ENCODE data around the gene NAB2. TPM values are rescaled to one million over a fixed set of nuclear protein-coding genes. Genes with fewer than 3 reads are reported as not detected.

The NAB2 gene
- total RNA-seq, 2 experiments from 2014 or later: 47.2 to 48.0 TPM

DNA sequence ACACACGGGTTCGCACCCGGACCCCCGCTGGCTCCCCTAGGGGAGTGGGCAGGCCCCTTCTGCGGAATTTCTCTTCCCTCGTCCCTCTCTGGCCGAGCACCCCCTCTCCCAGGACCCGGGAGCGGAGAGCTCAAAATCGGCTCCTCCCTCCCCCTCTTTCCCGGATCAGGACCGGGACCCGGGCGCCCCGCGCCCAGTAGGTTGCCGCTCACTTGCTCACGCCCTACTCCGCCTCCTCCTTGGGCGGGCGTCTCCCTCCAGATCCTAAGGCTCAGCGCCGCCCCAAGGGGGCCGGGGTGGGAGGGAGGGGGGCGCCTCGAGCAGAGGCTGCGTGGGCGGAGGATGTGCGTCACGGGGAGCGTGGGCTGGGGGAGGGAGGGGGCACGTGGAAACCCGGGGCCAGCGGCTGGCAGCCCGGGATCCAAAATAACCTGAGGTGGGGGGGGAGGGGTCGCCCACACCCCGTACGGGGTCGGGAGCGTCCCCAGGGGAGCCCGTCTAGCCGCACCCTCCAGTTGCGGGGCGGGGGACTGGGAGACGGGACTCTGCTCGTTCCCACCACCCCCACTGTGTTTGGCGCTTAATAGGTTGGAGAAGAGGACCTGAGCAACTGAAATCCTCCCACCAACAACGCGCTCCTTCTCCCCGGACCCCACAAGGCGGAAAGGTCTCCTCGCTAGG is 1.8 kb upstream of the NAB2 start:
- H3K36me3 Mint-ChIP-seq: peaks cover 28% of the 10 kb centered on the region
- peak overlapping the region; percentile 99 for H3K27ac Mint-ChIP-seq
- no peaks in the 10 kb centered on the region for H3K9me3 Mint-ChIP-seq
- peak overlapping the region; percentile 94 for H3K4me3 Mint-ChIP-seq
- H3K27me3 Mint-ChIP-seq: no peaks in the 10 kb centered on the region
- H3K4me1 Mint-ChIP-seq: peaks cover 42% of the 10 kb centered on the region
- DNase-seq: peak; percentile 91

DNA sequence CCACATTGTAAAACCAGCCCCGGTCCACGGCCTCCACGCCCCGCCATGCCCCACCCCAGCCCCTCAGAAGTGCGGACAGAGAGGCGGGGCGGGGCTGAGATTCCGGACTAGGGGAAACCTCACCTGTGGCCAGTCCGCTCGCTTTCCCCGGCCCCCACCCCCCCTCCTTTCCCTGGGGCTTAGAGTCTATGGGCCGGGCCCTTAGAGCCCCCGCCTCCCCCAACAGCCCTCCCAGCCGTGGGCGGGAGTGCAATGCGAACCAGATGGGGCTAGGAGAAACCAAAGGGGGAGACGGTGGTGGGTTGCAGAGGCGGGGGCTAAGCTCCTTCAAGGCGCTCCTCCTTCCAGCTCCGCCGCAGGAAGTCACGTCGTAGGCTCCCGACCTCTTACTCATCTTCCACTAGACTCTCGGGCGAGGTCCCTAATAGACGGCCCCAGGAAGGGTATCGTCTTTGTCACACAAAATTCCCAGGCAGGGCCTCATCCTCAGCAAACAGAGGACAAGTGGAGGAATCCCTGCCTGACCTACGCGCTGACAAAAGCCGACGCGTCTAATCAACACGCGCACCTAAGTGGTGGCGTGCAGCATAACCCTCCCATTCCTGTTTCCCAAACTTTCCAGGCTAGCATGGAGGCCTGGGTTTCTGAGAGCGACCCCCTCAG is 1.1 kb upstream of the NAB2 start:
- Mint-ChIP-seq H3K9me3 (no peaks in the 10 kb centered on the region), H3K27ac (peak overlapping the region; percentile 99), H3K4me1 (peaks cover 48% of the 10 kb centered on the region), H3K4me3 (peak overlapping the region; percentile 89), H3K27me3 (no peaks in the 10 kb centered on the region), H3K36me3 (peaks cover 34% of the 10 kb centered on the region)
- DNase-seq: peak; percentile 92

DNA sequence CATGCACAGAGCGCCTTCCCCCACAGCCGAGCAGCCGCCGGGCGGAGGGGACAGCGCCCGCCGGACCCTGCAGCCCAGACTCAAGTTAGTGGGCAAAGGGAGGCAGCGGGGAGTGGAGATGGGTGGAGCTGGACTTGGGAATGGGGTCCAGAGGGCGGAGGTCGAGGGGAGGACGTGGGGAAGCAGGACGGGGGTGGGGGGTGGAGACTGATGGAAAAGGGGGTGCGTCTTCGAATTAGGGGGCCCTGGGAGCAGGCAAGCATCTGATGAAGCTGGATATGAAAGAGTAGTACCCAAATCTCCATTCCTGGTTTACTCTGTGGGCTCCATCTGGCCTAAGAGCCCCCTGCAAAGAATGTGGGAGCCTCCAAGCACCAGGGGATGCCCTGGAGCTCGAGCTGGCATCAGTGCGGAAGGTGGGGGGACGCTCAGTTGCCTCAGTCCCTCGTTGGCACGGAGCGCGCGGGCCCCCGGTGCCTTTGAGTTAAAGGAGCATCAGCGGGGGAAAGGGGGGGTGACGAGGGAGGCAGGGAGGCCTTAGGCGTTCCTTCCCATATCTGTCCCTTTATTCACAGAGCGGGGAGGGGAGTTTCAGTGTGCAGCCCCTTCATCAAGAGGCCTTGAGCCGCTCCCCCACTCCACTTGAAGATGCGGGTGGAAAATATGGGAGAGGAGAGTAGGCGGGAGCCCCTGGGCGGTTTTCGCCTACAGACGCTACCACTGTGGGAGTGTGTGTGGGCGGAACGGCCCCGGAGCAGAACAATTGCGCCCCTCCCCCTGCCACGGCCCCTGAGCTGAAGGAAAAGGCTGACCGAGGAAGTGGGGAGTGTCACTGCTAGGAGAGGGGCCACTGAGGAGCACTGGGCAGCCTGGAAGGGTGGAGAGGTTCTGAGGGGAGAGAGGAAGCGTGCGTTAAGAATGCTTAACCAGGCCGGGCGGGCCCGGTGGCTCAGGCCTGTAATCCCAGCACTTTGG is 644 bp downstream of the NAB2 start:
- Mint-ChIP-seq H3K9me3 (no peaks in the 10 kb centered on the region), H3K36me3 (peaks cover 42% of the 10 kb centered on the region), H3K27ac (peak overlapping the region; percentile 87), H3K27me3 (no peaks in the 10 kb centered on the region), H3K4me3 (peak overlapping the region; percentile 97), H3K4me1 (peaks cover 58% of the 10 kb centered on the region)
- DNase-seq: peak; percentile 70

DNA sequence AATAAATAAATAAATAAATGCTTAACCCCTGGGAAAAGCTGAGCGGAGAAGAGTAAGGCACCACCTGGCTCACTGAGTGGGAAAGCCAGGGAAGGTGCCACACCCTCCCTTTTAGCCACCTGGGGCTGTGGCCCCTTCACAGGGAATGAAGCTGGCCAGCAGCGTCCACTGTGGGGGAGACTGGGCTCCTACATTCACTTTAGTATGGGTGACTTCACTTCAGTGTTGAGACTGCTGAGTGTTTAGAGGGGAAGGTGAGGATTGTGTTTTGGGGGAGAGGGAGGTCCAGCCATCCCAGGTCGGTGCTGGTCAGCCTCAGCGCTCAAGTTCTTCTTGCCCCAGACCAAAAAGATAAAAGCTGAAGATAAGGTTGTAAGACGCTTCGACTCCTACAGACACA is 1.6 kb downstream of the NAB2 start:
- peaks cover 57% of the 10 kb centered on the region for H3K4me1 Mint-ChIP-seq
- no peaks in the 10 kb centered on the region for H3K27me3 Mint-ChIP-seq
- no peak for DNase-seq
- no peaks in the 10 kb centered on the region for H3K9me3 Mint-ChIP-seq
- H3K27ac Mint-ChIP-seq: peak overlapping the region; percentile 79
- peaks cover 39% of the 10 kb centered on the region for H3K36me3 Mint-ChIP-seq
- peak overlapping the region; percentile 97 for H3K4me3 Mint-ChIP-seq

DNA sequence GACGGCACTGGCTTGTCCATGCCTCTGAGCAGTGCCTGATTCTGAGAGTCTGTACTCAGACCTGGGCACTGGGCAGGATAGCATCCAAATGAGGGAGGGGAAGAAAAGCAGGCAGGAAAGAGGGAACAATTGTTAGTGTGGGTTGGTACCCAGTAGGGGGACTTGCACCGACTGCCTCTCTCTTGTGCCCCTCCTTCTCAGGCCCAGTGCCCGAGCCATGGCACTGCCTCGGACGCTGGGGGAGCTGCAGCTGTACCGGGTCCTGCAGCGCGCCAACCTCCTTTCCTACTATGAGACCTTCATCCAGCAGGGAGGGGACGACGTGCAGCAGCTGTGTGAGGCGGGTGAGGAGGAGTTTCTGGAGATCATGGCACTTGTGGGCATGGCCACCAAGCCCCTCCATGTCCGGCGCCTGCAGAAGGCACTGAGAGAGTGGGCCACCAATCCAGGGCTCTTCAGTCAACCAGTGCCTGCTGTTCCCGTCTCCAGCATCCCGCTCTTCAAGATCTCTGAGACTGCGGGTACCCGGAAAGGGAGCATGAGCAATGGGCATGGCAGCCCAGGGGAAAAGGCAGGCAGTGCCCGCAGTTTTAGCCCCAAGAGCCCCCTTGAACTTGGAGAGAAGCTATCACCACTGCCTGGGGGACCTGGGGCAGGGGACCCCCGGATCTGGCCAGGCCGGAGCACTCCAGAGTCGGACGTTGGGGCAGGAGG is 2.2 kb downstream of the NAB2 start:
- Mint-ChIP-seq H3K27ac (peak overlapping the region; percentile 79), H3K4me1 (peaks cover 54% of the 10 kb centered on the region), H3K9me3 (no peaks in the 10 kb centered on the region), H3K27me3 (no peaks in the 10 kb centered on the region), H3K4me3 (peak overlapping the region; percentile 97), H3K36me3 (peaks cover 41% of the 10 kb centered on the region)
- no peak for DNase-seq

DNA sequence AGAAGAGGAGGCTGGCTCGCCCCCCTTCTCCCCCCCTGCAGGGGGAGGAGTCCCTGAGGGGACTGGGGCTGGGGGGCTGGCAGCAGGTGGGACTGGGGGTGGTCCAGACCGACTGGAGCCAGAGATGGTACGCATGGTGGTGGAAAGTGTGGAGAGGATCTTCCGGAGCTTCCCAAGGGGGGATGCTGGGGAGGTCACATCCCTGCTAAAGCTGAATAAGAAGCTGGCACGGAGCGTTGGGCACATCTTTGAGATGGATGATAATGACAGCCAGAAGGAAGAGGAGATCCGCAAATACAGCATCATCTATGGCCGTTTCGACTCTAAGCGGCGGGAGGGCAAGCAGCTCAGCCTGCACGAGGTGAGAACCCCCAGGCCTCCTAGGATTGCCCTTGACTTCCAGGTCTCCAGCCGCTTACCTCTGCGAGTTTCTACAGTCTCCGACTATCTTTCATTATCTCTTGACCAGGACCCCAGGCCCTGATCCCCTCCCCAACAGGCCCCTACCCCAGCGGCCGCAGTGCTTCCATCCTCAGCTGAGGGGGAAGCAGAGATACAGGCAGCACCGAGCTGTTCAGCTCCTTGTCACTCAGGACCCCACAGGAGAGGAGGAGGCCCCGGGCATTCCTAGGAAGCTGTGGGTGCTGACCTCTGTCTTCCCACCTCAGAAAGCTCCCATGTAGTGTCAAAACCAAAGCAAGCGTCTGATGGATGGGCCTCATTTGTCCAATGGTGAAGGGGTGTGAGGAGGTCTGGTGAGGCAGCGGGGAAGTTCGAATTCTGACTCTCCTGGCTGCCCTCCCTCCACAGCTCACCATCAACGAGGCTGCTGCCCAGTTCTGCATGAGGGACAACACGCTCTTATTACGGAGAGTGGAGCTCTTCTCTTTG is 3.0 kb downstream of the NAB2 start:
- Mint-ChIP-seq H3K27ac (peak overlapping the region; percentile 92), H3K36me3 (peaks cover 48% of the 10 kb centered on the region), H3K4me1 (peaks cover 52% of the 10 kb centered on the region)

DNA sequence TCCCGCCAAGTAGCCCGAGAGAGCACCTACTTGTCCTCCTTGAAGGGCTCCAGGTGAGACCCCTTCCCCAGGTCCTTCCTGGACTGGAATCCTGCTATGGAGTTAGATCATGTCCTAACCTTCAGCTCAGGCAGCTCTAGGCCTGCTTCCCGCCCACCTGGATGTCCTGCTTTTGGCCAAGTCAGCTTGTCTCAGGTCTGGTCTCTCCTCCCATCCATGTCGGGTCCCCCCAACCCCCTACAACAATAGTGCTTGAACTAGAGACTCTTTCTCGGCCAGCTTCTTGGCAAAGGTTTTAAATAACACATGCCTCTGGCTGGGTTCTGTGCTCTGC is 3.6 kb downstream of the NAB2 start:
- DNase-seq: no peak
- no peaks in the 10 kb centered on the region for H3K27me3 Mint-ChIP-seq
- peaks cover 55% of the 10 kb centered on the region for H3K4me1 Mint-ChIP-seq
- H3K36me3 Mint-ChIP-seq: peaks cover 52% of the 10 kb centered on the region
- peak overlapping the region; percentile 92 for H3K27ac Mint-ChIP-seq
- H3K4me3 Mint-ChIP-seq: peak overlapping the region; percentile 97
- H3K9me3 Mint-ChIP-seq: no peaks in the 10 kb centered on the region

More for the DNA sequence above, 3.0 kb downstream of the NAB2 start:
- no peak for DNase-seq
- Mint-ChIP-seq H3K4me3 (peak overlapping the region; percentile 97), H3K27me3 (no peaks in the 10 kb centered on the region), H3K9me3 (no peaks in the 10 kb centered on the region)

DNA sequence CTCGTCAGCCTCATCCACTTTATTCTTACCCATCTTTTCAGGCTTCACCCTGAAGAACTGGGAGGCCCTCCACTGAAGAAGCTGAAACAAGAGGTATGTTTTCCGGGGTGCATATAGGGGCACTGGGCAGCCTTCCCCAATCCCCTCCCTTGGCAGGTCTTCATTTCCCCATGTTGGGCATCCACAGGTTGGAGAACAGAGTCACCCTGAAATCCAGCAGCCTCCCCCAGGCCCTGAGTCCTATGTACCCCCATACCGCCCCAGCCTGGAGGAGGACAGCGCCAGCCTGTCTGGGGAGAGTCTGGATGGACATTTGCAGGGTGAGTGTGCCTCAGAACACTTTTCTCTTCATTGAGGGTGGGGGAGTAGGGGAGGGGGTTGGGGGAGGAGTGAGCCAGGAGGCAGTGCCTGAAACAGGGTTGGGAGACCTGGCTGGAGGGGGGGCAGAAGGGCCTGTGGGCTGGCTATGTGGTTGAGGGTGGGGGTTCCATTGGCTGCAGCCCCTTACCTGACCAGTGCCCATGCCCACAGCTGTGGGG is 4.0 kb downstream of the NAB2 start:
- H3K9me3 Mint-ChIP-seq: no peaks in the 10 kb centered on the region
- H3K27me3 Mint-ChIP-seq: no peaks in the 10 kb centered on the region
- peaks cover 55% of the 10 kb centered on the region for H3K4me1 Mint-ChIP-seq
- no peak for DNase-seq
- H3K27ac Mint-ChIP-seq: peak overlapping the region; percentile 92
- peak overlapping the region; percentile 97 for H3K4me3 Mint-ChIP-seq
- peaks cover 52% of the 10 kb centered on the region for H3K36me3 Mint-ChIP-seq

DNA sequence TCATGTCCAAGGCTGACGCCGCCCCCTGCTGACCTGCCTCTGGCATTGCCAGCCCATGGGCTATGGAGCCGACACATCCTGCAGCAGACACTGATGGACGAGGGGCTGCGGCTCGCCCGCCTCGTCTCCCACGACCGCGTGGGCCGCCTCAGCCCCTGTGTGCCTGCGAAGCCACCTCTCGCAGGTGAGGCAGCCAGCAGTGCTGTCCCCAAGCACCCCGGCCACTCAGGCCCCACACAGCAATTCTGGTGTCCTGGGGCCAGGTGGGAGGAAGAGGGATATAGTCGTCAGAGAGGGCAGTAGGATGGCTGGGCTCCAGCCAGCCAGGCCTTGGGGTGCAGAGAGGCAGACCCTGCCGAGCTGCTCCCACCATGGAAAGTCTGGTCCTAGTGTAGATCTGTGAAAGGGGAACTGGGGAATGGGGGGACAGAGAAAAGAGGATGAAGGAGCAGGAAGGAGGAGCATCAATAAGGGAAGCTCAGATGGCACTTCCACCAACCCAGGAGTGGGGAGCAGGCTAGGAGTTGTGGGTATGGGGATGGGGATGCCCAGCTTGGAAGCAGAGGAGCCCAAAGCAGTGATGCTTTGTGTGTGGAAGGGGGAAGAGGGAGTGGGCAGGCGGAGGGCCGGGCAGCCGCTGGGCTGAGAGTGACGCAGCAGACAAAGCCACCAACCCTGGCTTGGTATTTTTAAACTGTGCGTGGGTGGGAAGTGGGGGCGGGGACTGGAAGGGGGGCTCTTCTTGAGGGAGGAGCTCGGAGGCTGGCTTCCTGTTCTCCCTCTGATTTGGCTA is 4.7 kb downstream of the NAB2 start:
- H3K36me3 Mint-ChIP-seq: peaks cover 52% of the 10 kb centered on the region
- DNase-seq: peak; percentile 73
- peak overlapping the region; percentile 97 for H3K4me3 Mint-ChIP-seq
- peaks cover 55% of the 10 kb centered on the region for H3K4me1 Mint-ChIP-seq
- H3K27ac Mint-ChIP-seq: peak overlapping the region; percentile 92
- no peaks in the 10 kb centered on the region for H3K27me3 Mint-ChIP-seq
- H3K9me3 Mint-ChIP-seq: no peaks in the 10 kb centered on the region

DNA sequence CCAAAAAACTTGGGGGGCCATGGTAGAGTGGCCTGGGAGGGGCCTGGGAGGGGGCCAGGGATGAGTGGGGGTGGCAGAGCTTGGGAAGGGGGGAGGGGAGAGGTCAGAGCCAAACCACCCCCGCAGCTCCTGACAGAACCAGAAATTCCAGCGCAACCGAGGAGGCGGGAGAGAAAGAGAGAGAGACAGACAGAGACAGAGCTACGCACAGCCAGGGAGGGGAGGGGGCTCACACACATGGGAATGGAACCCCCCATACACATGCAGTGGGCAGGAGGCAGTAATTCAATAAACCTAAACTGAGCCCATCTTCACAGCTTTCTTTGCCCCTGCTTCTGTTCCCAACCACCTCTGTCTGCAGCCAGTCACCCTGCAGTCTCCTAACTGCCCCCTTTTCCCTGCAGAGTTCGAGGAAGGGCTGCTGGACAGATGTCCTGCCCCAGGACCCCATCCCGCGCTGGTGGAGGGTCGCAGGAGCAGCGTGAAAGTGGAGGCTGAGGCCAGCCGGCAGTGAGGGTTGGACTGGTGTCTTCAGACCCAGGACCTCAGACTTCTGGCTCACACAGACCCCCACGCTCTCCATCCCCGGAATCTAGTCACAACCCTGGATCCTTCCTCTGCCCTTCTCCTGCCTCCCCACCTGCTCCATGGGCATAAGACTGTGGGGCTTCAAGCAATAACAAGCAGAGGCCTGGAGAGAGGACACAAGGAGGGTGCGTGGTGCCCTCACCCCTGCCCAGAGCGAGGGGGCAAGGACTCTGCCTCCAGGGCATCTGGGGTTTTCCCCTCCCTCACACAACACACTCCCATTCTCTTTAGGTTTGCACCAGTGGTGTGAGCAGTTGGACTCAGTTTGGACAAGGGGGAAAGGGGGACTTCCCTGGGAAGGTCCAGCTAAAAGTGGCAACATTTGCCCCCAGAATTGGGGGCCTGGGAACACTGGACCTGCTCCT is 5.6 kb downstream of the NAB2 start:
- peak overlapping the region; percentile 92 for H3K27ac Mint-ChIP-seq
- peaks cover 61% of the 10 kb centered on the region for H3K4me1 Mint-ChIP-seq
- H3K9me3 Mint-ChIP-seq: no peaks in the 10 kb centered on the region
- no peak overlapping the region for H3K4me3 Mint-ChIP-seq
- DNase-seq: no peak
- H3K27me3 Mint-ChIP-seq: no peaks in the 10 kb centered on the region
- peaks cover 56% of the 10 kb centered on the region for H3K36me3 Mint-ChIP-seq

DNA sequence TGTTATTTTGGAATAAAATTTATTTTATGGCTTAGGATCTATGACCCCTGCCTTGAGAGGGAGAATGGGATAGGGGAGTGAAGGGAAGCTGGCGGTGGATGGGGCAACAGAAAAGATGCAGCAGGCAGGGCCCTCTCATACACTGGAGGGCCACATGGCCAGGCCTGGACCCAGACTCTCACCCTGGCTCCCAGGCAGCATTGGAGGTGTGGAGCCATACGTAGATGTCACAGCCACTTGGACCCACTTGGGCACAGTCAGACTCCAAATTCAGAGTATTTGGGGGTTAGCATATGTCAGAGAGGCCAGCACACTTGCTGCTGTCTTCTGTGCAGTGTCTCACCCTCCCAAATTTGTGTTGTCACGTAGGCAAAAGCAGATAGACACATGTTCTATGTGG is 6.5 kb downstream of the NAB2 start:
- Mint-ChIP-seq H3K4me1 (peaks cover 65% of the 10 kb centered on the region), H3K36me3 (peaks cover 54% of the 10 kb centered on the region), H3K4me3 (no peak overlapping the region), H3K9me3 (no peaks in the 10 kb centered on the region), H3K27ac (peak overlapping the region; percentile 92), H3K27me3 (no peaks in the 10 kb centered on the region)
- DNase-seq: no peak

DNA sequence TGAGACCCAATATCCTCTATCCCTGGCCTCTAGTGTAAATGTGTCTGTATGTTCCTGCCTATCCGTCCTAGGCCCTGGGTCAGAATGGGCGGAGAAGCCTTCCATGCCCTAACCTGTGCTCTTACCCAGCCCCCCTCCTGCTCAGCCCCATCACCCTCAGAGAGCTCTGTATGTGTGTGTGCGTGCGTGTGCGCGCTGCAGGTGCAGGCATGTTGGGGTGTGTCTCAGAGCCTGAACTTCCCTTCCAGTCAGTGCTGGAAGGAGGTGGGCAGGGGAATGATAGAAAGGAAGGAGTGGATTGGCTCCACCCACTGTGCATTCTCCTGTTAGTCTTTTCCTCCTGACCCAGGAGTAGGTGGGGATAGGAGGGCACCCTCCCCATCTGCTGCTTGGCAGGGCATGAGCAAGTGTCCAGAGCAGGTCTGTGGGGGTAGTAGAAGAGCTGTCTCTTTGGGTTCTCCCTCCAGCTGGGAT is 7.2 kb downstream of the NAB2 start:
- no peak overlapping the region for H3K4me3 Mint-ChIP-seq
- no peak for DNase-seq
- no peaks in the 10 kb centered on the region for H3K9me3 Mint-ChIP-seq
- H3K4me1 Mint-ChIP-seq: peaks cover 58% of the 10 kb centered on the region
- H3K27ac Mint-ChIP-seq: peak overlapping the region; percentile 92
- H3K27me3 Mint-ChIP-seq: no peaks in the 10 kb centered on the region
- H3K36me3 Mint-ChIP-seq: peaks cover 47% of the 10 kb centered on the region

Measured in activated naive CD8-positive, alpha-beta T cell treated with anti-CD3 and anti-CD28 coated beads for 36 hours (primary cell).